HG03045 (cell line): Measurements from ENCODE around the gene STX5.
"Not testable (repeated sequence)": the region's sequence is repeated elsewhere in the genome, so short reads cannot be mapped to it uniquely, and the experiment has no call there.

Experiments used
- ATAC-seq: cut with Tn5 transposase; IDR thresholded peaks from one replicate; pipeline ENCODE4 v1.9.1; 2021; ENCODE audit warnings: mild to moderate bottlenecking, moderate library complexity; ENCODE audit not compliant: unreplicated experiment

The STX5 gene

GRCh38 chr11:62832336-62833234, 734 bp upstream of the STX5 start, which contains the start of gene TEX54:
TSS of gene TEX54 (minus strand) at chr11:62832841.
- ATAC-seq, result no peak

- no peak for ATAC-seq
These were observed 839 bp downstream of the STX5 start for GRCh38 chr11:62830904-62831519.

- ATAC-seq, result not testable (repeated sequence)
These were observed 3.7 kb downstream of the STX5 start for GRCh38 chr11:62828130-62828529.

- no peak for ATAC-seq
These were observed 8.2 kb downstream of the STX5 start for GRCh38 chr11:62823677-62824076.

- no peak for ATAC-seq
These were observed 14.7 kb downstream of the STX5 start for GRCh38 chr11:62817129-62817528.

- no peak for ATAC-seq
These were observed 15.3 kb downstream of the STX5 start for GRCh38 chr11:62816557-62816956.

- ATAC-seq, result no peak
These were observed 20.2 kb downstream of the STX5 start for GRCh38 chr11:62811659-62812058.

GRCh38 chr11:62810748-62811147, 21.1 kb downstream of the STX5 start:
- ATAC-seq, result no peak

GRCh38 chr11:62806611-62807121, 25.2 kb downstream of the STX5 start:
- ATAC-seq, result no peak

- ATAC-seq, result no peak
These were observed 25.9 kb downstream of the STX5 start for GRCh38 chr11:62805961-62806441.

- peak; percentile 82 for ATAC-seq
These were observed 26.6 kb downstream of the STX5 start, which contains the start of gene NXF1 for GRCh38 chr11:62805076-62805892. TSS of gene NXF1 (minus strand) at chr11:62805440. CDS start at chr11:62805356, 84 bp downstream.

GRCh38 chr11:62804310-62805075, 27.4 kb downstream of the STX5 start:
- ATAC-seq, result peak; percentile 1

- no peak for ATAC-seq
These were observed 30.8 kb downstream of the STX5 start for GRCh38 chr11:62801071-62801470.

GRCh38 chr11:62799486-62799885, 32.4 kb downstream of the STX5 start:
- no peak for ATAC-seq

GRCh38 chr11:62796281-62796680, 35.6 kb downstream of the STX5 start:
- ATAC-seq, result no peak

- no peak for ATAC-seq
These were observed 37.6 kb downstream of the STX5 start for GRCh38 chr11:62794201-62794775.

- ATAC-seq, result peak; percentile 3
These were observed 39.7 kb downstream of the STX5 start for GRCh38 chr11:62792202-62792575.

GRCh38 chr11:62791501-62792201, 40.2 kb downstream of the STX5 start, which contains the start of gene TMEM223:
TSS of gene TMEM223 (minus strand) at chr11:62792006. CDS start at chr11:62791994, 12 bp downstream.
- peak; percentile 55 for ATAC-seq

GRCh38 chr11:62789576-62789975, 42.3 kb downstream of the STX5 start:
- ATAC-seq, result no peak
